Dermis blood vessel endothelial cell (primary cell): ENCODE data around the gene USP17L5. TPM values are rescaled to one million over a fixed set of nuclear protein-coding genes. Genes with fewer than 3 reads are reported as not detected.
"Not testable (repeated sequence)": the region's sequence is repeated elsewhere in the genome, so short reads cannot be mapped to it uniquely, and the experiment has no call there.

ENCODE experiments used
- DNase-seq: peaks from one replicate; pipeline ENCODE4 v3.0.0; 2010
- total RNA-seq: library from RNA; depleted of rRNA; stranded (reverse); fragments of >200 nt; gene quantifications from 2 replicates; pipeline ENCODE4 v1.2.3, GENCODE V29; 2014

USP17L5 gene, protein sequence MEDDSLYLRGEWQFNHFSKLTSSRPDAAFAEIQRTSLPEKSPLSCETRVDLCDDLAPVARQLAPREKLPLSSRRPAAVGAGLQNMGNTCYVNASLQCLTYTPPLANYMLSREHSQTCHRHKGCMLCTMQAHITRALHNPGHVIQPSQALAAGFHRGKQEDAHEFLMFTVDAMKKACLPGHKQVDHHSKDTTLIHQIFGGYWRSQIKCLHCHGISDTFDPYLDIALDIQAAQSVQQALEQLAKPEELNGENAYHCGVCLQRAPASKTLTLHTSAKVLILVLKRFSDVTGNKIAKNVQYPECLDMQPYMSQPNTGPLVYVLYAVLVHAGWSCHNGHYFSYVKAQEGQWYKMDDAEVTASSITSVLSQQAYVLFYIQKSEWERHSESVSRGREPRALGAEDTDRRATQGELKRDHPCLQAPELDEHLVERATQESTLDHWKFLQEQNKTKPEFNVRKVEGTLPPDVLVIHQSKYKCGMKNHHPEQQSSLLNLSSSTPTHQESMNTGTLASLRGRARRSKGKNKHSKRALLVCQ
- total RNA-seq, result not detected in 2 replicates

DNA sequence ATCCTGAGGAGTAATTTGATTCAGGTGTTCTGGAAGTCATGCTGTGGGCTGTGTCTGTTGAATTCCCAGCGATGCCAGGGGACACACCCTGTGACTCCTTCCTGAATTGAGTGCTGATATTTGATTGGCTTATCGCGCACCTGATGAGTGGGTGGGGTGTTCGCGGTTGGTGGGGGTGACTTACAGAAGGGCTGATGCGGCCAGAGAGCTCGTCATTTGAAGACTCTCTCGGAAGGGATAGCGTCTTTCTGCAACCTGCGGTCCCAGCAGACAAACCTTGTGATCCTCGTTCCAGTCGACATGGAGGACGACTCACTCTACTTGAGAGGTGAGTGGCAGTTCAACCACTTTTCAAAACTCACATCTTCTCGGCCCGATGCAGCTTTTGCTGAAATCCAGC lies at the start of gene USP17L5:
Gene USP17L5 (plus strand): TSS at position 301 of the 400 bp plus-strand sequence. CDS start 0 bp downstream, at position 301.
- not testable (repeated sequence) for DNase-seq

DNA sequence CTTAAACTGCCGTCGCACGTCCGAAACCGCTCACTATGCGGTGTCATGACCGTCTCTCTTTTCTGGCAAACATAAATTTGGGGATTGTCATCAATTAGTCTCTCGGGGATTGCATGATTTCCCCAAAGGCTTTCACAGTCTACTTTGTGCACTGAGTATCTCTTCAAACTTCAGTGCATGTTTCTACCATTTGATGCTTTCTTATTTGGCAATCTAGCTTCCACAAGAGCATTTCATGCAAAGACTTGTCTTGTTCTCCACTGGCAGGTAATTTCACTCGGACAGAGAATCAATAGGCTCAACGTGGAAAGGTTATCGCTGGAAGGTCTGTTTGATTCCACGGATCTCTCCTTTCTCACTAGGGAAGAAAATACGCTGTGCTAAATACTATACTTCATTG lies 15.0 kb upstream of the USP17L5 start:
- DNase-seq, result not testable (repeated sequence)

DNA sequence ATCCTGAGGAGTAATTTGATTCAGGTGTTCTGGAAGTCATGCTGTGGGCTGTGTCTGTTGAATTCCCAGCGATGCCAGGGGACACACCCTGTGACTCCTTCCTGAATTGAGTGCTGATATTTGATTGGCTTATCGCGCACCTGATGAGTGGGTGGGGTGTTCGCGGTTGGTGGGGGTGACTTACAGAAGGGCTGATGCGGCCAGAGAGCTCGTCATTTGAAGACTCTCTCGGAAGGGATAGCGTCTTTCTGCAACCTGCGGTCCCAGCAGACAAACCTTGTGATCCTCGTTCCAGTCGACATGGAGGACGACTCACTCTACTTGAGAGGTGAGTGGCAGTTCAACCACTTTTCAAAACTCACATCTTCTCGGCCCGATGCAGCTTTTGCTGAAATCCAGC lies 14.3 kb upstream of the USP17L5 start, which contains the start of gene USP17L24:
Gene USP17L24 (plus strand): TSS at position 301 of the 400 bp plus-strand sequence. CDS start 0 bp downstream, at position 301.
- not testable (repeated sequence) for DNase-seq

DNA sequence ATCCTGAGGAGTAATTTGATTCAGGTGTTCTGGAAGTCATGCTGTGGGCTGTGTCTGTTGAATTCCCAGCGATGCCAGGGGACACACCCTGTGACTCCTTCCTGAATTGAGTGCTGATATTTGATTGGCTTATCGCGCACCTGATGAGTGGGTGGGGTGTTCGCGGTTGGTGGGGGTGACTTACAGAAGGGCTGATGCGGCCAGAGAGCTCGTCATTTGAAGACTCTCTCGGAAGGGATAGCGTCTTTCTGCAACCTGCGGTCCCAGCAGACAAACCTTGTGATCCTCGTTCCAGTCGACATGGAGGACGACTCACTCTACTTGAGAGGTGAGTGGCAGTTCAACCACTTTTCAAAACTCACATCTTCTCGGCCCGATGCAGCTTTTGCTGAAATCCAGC lies 9.6 kb upstream of the USP17L5 start, which contains the start of gene USP17L25:
Gene USP17L25 (plus strand): TSS at position 301 of the 400 bp plus-strand sequence. CDS start 0 bp downstream, at position 301.
- not testable (repeated sequence) for DNase-seq

DNA sequence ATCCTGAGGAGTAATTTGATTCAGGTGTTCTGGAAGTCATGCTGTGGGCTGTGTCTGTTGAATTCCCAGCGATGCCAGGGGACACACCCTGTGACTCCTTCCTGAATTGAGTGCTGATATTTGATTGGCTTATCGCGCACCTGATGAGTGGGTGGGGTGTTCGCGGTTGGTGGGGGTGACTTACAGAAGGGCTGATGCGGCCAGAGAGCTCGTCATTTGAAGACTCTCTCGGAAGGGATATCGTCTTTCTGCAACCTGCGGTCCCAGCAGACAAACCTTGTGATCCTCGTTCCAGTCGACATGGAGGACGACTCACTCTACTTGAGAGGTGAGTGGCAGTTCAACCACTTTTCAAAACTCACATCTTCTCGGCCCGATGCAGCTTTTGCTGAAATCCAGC lies 4.8 kb upstream of the USP17L5 start, which contains the start of gene USP17L26:
Gene USP17L26 (plus strand): TSS at position 301 of the 400 bp plus-strand sequence. CDS start 0 bp downstream, at position 301.
- DNase-seq, result not testable (repeated sequence)

DNA sequence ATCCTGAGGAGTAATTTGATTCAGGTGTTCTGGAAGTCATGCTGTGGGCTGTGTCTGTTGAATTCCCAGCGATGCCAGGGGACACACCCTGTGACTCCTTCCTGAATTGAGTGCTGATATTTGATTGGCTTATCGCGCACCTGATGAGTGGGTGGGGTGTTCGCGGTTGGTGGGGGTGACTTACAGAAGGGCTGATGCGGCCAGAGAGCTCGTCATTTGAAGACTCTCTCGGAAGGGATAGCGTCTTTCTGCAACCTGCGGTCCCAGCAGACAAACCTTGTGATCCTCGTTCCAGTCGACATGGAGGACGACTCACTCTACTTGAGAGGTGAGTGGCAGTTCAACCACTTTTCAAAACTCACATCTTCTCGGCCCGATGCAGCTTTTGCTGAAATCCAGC lies 4.6 kb downstream of the USP17L5 start, which contains the start of gene USP17L27:
Gene USP17L27 (plus strand): TSS at position 301 of the 400 bp plus-strand sequence. CDS start 0 bp downstream, at position 301.
- DNase-seq, result not testable (repeated sequence)

DNA sequence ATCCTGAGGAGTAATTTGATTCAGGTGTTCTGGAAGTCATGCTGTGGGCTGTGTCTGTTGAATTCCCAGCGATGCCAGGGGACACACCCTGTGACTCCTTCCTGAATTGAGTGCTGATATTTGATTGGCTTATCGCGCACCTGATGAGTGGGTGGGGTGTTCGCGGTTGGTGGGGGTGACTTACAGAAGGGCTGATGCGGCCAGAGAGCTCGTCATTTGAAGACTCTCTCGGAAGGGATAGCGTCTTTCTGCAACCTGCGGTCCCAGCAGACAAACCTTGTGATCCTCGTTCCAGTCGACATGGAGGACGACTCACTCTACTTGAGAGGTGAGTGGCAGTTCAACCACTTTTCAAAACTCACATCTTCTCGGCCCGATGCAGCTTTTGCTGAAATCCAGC lies 9.4 kb downstream of the USP17L5 start, which contains the start of gene USP17L28:
Gene USP17L28 (plus strand): TSS at position 301 of the 400 bp plus-strand sequence. CDS start 0 bp downstream, at position 301.
- DNase-seq, result not testable (repeated sequence)

DNA sequence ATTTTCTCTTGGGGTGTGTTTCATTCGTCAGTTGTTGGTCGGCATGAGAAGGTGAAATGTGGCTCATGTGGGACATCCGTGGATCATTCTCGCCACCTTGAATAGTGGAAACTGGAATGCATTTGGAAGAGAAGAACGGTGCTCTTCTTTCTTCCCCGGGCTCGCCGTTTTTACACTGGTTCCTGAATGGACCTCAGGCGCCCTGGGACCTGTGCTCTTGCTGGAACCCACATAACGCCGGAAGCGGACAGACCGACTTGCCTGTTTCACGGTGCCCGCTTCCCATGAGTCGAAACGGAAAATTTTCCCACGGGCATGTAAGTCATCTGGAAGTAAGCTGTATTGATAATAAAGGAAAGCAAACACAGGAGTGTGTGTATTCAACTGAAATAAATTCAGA lies 11.7 kb downstream of the USP17L5 start:
- DNase-seq, result not testable (repeated sequence)

DNA sequence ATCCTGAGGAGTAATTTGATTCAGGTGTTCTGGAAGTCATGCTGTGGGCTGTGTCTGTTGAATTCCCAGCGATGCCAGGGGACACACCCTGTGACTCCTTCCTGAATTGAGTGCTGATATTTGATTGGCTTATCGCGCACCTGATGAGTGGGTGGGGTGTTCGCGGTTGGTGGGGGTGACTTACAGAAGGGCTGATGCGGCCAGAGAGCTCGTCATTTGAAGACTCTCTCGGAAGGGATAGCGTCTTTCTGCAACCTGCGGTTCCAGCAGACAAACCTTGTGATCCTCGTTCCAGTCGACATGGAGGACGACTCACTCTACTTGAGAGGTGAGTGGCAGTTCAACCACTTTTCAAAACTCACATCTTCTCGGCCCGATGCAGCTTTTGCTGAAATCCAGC lies 14.1 kb downstream of the USP17L5 start, which contains the start of gene USP17L29:
Gene USP17L29 (plus strand): TSS at position 301 of the 400 bp plus-strand sequence. CDS start 0 bp downstream, at position 301.
- DNase-seq, result not testable (repeated sequence)

DNA sequence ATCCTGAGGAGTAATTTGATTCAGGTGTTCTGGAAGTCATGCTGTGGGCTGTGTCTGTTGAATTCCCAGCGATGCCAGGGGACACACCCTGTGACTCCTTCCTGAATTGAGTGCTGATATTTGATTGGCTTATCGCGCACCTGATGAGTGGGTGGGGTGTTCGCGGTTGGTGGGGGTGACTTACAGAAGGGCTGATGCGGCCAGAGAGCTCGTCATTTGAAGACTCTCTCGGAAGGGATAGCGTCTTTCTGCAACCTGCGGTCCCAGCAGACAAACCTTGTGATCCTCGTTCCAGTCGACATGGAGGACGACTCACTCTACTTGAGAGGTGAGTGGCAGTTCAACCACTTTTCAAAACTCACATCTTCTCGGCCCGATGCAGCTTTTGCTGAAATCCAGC lies 23.6 kb downstream of the USP17L5 start, which contains the start of gene USP17L30:
Gene USP17L30 (plus strand): TSS at position 301 of the 400 bp plus-strand sequence. CDS start 0 bp downstream, at position 301.
- not testable (repeated sequence) for DNase-seq

DNA sequence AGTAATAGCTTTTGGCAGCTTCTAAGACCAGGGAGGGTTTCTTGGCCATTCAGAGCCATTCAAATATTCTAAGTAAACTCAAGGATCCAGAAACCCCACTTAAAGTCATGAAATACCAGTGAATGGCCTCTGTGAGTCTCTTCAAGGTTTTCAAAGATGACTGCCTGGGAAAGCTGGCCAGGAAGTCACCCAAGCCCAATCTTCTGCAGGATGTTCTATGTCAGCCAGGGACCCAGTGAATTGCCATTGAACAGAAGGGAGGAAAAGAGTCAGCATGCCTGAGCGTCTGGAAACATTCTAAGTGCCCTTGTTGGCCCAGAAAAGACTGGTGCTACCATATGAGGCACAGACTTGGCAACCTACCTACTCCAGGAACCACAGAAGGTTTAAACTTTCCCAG lies 40.7 kb downstream of the USP17L5 start:
- DNase-seq, result not testable (repeated sequence)

DNA sequence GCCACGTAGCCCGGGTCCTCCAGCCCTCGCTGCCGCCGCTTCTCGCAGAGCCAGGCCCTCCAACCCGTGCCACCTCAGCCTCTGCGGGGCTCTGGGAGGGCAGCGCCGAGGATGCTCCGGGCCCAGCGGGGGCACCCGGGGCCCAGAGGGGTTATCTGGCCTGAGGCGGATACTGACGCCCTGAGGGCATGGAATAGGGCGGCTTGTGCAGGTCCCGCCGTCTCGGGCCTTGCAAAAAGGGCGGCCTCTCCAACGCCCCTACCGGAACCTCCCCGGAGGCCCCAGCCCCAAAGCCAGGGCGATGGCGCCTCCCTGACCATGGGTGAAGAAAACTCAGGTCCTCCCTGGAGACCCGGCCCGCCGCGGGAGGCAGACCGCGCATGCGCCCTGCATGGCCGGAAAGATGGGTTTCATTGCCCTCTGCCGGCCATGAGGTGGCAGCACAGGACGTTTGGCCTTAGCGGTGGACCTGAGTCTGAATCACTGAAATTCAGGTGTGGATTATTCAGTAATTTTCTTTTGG lies 41.9 kb downstream of the USP17L5 start:
- DNase-seq, result peak; percentile 2

DNA sequence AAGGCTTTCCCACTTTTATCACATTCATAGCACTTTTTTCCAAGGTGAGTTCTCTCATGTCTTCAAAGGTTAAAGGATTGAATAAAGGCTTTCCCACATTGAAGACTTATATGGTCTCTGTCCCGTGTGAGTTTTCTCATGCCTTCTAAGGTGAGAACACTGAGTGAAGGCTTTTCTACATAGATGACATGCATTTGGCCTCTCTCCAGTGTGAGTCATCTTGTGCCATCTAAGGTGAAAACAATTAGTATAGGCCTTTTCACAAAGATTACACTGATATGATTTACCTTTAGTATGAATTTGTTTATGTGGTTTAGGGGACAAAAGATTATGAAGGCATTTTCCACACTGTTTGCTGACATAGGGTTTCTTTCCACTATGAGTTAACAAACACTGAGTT lies 44.9 kb downstream of the USP17L5 start:
- DNase-seq, result no peak

DNA sequence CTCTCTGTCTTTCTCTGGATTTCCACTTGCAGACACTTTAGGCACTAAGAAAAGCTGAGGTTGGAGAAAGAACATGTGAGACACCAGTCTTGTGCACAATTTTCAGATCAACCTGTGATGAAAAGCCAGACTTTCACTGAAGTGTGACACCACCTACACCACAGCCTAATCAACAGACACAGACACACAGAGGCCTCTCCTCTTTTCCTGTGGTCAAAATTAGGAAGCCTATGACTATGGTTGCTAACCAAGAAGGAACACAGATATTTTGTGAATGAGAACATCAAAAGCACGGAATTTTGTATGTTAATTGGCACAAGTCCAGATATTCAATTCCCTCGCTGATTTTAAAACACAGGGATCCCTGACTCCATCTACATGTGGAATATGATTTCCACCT lies 49.8 kb downstream of the USP17L5 start:
- DNase-seq, result not testable (repeated sequence)

Other genes starting within 250 kb of the USP17L5 start
- not detected in 2 replicates for gene FAM90A26, start 169.0 kb upstream of the USP17L5 start, total RNA-seq
- not detected in 2 replicates for gene USP17L10, start 128.7 kb upstream of the USP17L5 start, total RNA-seq
- gene USP17L11, start 124.0 kb upstream of the USP17L5 start, total RNA-seq, result not detected in 2 replicates
- not detected in 2 replicates for gene USP17L12, start 119.3 kb upstream of the USP17L5 start, total RNA-seq
- not detected in 2 replicates for gene USP17L13, start 114.5 kb upstream of the USP17L5 start, total RNA-seq
- gene USP17L15, start 105.0 kb upstream of the USP17L5 start, total RNA-seq, result not detected in 2 replicates
- not detected in 2 replicates for gene USP17L17, start 95.5 kb upstream of the USP17L5 start, total RNA-seq
- gene USP17L18, start 90.8 kb upstream of the USP17L5 start, total RNA-seq, result not detected in 2 replicates
- not detected in 2 replicates for gene USP17L19, start 86.0 kb upstream of the USP17L5 start, total RNA-seq
- not detected in 2 replicates for gene USP17L20, start 81.3 kb upstream of the USP17L5 start, total RNA-seq
- gene USP17L21, start 76.5 kb upstream of the USP17L5 start, total RNA-seq, result not detected in 2 replicates
- gene USP17L22, start 71.8 kb upstream of the USP17L5 start, total RNA-seq, result not detected in 2 replicates
- gene USP17L24, start 14.2 kb upstream of the USP17L5 start, total RNA-seq, result not detected in 2 replicates
- gene USP17L25, start 9.5 kb upstream of the USP17L5 start, total RNA-seq, result not detected in 2 replicates
- gene USP17L26, start 4.7 kb upstream of the USP17L5 start, total RNA-seq, result not detected in 2 replicates
- gene USP17L27, start 4.7 kb downstream of the USP17L5 start, total RNA-seq, result not detected in 2 replicates
- not detected in 2 replicates for gene USP17L28, start 9.5 kb downstream of the USP17L5 start, total RNA-seq
- gene USP17L29, start 14.2 kb downstream of the USP17L5 start, total RNA-seq, result not detected in 2 replicates
- gene USP17L30, start 23.7 kb downstream of the USP17L5 start, total RNA-seq, result not detected in 2 replicates
- gene DEFB131A, start 105.0 kb downstream of the USP17L5 start, total RNA-seq, result not detected in 2 replicates